ENCODE data around the gene SDHA.

SDHA gene

DNA sequence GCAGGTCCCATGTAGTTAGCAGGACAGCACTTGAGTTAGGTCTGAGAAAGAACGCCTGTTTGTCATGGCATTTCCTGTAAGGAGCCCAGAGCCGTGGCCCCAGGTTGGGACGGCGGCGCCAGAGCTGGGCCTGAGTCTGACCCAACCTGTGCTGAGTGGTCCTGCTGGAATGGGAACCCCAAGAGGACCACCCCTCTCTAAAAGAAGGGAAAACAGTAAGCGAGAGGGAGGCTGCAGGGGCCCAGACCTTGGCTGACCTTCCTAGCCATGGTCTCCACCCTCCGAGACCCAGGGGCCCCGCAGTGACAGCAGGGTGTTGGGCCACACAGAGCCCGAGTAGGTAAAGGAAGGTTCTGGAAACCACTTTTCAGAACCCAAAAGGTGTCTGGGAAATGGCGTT lies 28.6 kb upstream of the SDHA start:
- TF ChIP-seq, protein P1, sequence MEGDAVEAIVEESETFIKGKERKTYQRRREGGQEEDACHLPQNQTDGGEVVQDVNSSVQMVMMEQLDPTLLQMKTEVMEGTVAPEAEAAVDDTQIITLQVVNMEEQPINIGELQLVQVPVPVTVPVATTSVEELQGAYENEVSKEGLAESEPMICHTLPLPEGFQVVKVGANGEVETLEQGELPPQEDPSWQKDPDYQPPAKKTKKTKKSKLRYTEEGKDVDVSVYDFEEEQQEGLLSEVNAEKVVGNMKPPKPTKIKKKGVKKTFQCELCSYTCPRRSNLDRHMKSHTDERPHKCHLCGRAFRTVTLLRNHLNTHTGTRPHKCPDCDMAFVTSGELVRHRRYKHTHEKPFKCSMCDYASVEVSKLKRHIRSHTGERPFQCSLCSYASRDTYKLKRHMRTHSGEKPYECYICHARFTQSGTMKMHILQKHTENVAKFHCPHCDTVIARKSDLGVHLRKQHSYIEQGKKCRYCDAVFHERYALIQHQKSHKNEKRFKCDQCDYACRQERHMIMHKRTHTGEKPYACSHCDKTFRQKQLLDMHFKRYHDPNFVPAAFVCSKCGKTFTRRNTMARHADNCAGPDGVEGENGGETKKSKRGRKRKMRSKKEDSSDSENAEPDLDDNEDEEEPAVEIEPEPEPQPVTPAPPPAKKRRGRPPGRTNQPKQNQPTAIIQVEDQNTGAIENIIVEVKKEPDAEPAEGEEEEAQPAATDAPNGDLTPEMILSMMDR (IDR thresholded peaks at IDR 0.05; ENCODE audit: control insufficient read depth, insufficient read depth, low read depth, low read length, missing control alignments), result no peak

DNA sequence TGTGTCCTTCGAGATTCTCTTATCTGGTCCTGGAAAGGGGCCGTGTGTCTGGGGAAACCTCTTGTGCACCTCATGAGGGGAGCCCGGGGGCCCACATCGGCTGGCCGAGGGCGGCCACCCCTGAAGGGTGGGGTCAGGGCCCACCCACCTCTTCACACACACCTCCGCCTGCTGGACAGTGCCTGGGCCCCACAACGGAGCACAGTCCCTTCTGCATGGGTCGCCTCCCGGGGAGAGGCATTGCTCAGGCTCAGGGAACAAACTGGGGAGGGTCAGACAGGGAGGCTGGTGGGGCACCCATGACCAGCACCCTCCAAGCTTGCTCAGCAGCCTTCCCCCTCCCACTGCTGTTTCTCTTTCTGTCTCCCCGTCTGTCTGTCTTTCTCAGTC lies 28.1 kb upstream of the SDHA start:
- DNase-seq (ENCODE audit: low read depth), result no peak
- TF ChIP-seq, protein P1 (IDR thresholded peaks at IDR 0.05; ENCODE audit: control insufficient read depth, insufficient read depth, low read depth, low read length, missing control alignments), result no peak
- H3K4me3 ChIP-seq (ENCODE audit: control insufficient read depth, low read depth, low read length), result no peak overlapping the region

More for the DNA sequence above, 28.6 kb upstream of the SDHA start:
- DNase-seq (ENCODE audit: low read depth), result no peak
- no peak overlapping the region for H3K4me3 ChIP-seq (ENCODE audit: control insufficient read depth, low read depth, low read length)

DNA sequence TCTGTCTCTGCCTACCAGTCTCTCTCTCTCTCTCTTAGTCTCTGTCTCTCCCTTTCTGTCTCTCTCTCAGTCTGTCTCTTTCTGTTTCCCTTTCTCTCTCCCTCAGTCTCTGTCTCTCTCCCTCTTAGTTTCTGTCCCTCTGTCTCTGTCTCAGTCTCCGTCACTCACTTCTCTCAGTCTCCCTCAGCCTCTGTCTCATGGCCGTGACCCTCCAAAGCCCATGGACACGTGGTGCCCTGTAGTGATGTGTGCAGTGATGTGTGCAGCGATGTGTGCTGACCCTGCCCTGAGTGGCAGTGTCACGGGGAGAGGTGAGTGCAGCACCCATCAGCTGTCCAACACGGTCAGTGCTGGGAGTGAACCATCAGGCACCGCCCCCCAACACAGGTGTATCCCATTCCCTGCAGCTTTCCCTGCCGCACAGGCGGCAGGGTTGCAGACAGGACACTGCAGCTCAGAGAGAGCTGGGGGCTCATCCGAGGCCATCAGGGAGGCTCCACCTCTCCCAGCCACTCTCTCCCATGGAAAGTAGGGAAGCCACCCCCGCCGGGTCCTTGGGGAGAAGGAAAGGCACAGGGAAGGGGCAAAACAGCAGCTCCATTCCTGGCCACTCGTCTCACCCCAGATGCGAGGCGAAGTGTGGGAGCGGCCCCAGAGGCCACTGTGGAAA lies 27.6 kb upstream of the SDHA start:
- DNase-seq (ENCODE audit: low read depth), result no peak
- no peak overlapping the region for H3K4me3 ChIP-seq (ENCODE audit: control insufficient read depth, low read depth, low read length)
- TF ChIP-seq, protein P1 (IDR thresholded peaks at IDR 0.05; ENCODE audit: control insufficient read depth, insufficient read depth, low read depth, low read length, missing control alignments), result no peak

DNA sequence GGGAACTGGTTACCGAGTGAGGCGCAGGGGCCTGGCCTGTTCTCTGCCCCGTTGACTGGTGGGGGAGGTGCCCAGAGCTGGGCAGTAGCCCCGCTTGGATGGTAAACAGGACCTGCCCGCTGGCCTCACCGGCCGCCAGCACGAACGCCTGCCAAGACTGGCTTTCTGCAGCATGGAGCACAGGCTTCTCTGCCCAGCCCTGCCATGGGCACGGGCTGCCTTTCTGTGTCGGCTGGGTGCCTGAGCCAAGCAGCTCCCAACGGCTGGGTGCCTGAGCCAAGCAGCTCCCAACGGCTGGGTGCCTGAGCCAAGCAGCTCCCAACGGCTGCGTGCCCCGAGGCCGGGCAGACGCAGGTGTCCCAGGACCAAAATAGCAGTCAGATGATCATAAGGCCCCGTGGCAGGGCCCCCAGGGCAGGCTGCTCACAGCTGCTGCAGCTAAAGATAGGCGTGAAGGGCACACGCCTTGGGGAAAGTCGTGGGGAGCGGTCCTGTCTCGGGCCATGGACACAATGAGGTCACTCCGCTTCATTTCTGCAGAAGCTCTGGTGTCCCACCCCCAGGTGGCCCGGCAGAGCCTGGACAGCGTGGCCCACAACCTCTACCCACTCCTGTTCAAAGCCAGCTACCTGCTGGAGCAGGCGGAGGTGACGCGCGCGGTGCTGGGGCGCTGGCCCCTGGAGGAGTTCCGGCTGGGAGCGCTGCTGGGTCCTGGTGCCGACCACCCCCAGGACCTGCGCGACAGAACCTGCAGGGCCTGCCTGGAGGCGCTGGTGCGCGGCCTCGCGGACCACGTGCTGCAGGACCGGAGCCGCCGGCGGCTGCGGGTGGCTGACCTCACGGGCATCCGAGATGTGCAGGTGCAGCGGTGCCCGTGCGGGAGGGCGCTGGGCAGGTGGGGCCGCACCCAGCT lies 26.8 kb upstream of the SDHA start, which contains the start of gene LRRC14B:
Gene LRRC14B (plus strand): TSS at position 460 of the 913 bp plus-strand sequence. CDS start 44 bp downstream, at position 504.
- H3K4me3 ChIP-seq (ENCODE audit: control insufficient read depth, low read depth, low read length), result no peak within 1 kb of the TSS
- DNase-seq (ENCODE audit: low read depth), result no peak
- TF ChIP-seq, protein P1 (IDR thresholded peaks at IDR 0.05; ENCODE audit: control insufficient read depth, insufficient read depth, low read depth, low read length, missing control alignments), result no peak

DNA sequence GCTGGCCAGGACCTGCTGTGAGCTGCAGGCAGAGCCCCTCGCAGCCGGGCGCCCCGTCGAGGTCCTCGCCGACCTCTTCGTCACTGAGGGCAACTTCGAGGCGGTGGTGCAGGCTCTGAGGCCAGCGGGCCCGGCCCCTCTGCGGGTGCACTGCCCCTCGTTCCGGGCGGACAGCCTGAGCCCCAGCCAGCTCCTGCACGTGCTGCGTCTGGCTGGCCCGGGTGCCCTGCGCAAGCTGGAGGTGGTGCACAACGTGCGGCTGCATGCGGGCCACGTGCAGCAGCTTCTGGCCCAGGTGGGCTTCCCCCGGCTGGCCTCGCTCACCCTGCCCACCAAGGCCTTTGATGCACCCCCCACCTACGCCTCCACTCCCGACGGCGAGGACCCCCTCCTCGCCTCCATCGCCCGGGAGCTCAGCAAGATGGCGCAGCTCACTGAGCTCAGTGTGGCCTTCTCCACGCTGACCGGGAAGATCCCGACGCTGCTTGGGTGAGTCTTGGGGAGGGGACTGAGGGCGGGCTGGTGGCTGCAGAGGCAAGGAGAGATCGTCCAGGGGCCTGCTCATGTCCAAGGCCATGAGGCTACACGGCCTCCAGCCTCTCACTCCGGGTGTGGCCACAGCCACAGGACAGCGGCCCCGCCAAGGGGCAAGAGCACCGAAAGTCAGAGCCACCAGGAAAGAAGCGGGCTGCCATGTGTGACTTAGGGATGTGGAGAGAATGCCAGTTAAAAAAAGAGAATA lies 26.0 kb upstream of the SDHA start:
- no peak for DNase-seq (ENCODE audit: low read depth)
- no peak overlapping the region for H3K4me3 ChIP-seq (ENCODE audit: control insufficient read depth, low read depth, low read length)
- TF ChIP-seq, protein P1 (IDR thresholded peaks at IDR 0.05; ENCODE audit: control insufficient read depth, insufficient read depth, low read depth, low read length, missing control alignments), result no peak

DNA sequence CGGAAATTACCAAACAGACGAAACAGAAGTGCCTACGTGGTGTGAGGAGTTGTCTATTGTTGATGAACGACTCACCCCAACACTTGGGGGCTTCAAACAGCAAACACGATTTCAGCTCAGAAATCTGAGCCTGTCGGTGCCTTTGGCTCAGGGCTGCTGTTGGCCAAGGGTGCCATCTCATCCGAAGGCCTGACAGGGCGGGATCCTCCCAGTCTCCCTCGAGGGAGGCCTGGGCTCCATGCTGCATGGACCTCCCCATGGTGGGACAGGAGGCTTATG lies 25.5 kb upstream of the SDHA start:
- TF ChIP-seq, protein P1 (IDR thresholded peaks at IDR 0.05; ENCODE audit: control insufficient read depth, insufficient read depth, low read depth, low read length, missing control alignments), result no peak
- H3K4me3 ChIP-seq (ENCODE audit: control insufficient read depth, low read depth, low read length), result no peak overlapping the region
- no peak for DNase-seq (ENCODE audit: low read depth)

Data from AG09309 (cell line).